Stimulated activated CD8-positive, alpha-beta memory T cell treated with anti-CD3 and anti-CD28 coated beads, Interleukin-15, amount 100 ng/mL, for 1 hour (primary cell): ENCODE measurements around the gene TMEM263.
A peak's percentile ranks its signal among the peaks of the same experiment; 100 is the strongest.

Experiments
- DNase-seq: peaks from one replicate; pipeline ENCODE4 v3.0.0-alpha.2; 2020; ENCODE audit warnings: low read depth

Gene TMEM263

GRCh38 chr12:106950591-106950990 is 5.1 kb upstream of the TMEM263 start:
- DNase-seq = no peak

DNA sequence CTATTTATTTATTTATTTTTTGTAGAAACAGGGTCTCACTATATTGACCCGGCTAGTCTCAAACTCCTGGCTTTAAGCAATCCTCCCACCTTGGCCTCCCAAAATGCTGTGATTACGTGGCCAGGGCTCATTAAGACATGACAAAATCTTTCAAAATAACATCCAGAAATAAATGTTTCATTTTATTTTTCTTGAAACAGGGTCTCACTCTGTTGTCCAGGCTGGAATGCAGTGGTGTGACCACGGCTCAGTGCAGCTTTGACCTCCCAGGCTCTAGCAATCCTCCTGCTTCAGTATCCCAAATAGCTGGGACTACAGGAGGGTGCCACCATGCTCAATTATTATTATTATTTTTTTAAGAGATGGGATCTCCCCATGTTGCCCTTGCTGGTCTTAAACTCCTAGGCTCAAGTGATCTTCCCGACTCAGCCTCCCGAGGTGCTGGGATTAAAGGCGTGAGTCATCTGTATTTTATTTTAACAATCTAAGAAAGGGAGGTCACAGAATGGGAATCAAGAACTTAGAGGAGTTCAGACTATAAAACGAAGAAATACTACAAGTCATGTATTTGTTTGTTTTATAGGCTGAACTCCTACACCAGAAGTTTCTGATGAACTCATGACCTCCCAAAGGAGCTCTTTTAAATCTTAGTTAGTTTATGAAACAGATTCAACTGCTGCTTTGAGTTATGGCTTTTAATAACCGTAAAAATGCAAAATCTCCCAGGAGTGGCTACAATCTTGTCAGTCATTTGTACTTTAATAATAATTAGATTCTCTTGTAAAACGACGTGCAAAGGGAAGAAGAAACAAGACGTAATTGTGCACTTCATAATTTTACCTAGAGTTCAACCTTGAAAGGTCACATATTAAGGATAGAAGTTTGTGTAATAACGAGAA is 2.1 kb upstream of the TMEM263 start:
- DNase-seq = no peak

DNA sequence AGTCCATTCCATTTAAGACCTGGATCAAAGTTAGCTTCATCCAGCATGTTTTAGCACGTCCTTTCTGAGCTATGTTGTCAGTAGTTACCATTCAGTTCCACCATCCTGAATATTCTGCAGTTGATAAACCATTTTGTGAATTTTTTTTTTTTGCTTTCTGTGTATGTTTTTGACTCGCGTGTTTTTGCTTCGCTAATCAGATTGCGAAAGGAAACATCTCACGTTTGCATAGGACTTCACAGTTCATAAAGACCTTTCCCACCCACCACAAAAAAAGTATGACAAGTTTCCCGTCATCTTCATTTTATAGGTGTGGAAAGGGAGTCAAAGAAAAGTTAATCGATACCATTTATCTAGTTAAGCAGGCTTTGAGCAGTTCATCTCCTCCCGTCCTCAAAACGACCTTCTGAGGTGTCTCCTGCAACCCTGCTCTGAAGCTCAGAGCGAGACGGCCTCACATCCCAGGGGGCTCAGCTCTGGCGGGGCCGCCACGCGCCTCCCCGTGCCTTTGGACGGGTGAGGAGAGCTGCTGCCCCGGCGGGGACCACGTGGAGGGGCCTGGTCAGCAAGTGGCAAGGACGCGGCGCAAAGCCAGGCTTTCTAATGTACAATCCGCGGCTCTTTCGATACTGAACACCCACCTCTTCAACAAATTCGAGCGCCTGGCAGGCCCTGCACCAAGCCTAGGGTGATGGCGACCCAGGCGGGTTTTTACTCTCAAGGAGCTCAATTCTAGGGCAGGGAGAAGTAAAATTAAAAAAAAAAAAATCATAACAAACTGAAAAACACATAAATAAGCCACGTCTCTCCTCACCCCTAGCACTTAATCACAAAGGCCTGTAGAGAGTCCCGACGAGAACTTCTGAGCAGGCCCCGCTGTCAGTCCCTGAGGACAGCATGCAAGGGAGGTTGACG is 988 bp upstream of the TMEM263 start:
- DNase-seq = peak; percentile 2

DNA sequence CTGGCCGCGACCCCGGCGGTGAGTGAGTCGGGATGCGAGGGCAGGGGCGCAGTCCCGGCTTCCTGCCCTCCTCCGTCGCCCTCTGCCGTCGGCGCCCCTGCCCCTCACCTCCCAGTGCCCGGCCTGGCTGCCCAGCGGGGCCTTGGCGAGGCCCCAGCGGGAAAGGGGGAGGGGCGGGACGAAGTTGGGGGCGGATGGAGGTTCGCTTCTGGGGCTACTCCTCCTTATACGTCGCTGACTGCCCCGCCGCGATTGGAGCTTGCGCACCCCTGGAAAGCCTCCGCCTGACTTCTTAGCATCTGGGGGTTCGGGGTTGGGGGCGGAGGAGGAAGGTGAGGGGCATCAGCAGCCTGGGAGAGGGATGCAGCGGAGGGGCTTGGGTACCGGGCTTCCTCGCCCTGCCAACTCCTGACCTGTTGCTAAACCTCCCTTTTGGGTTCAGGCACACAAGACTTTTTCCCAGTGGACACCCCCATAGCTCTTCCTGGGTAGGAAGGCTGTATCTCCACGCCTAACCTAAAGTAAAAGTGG is 406 bp downstream of the TMEM263 start:
- DNase-seq = peak; percentile 25

DNA sequence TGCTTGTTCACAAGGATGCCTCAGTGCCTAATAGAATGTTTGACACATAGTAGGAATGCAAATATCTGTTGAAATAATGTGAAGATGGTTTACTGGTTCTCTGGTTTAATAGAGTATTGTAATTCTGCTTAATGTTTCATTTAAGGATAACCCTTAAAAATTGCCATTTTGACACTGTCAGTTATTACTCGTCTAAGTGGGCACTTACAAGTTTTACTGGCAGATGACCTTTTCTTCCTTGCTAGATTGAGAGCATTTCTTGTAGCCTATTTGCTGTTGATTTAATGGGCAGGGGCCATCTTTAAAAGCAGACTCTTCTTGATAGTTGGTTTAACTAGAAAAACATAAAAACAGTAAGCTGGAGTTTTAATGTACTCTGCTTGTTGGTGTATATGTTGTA is 1.9 kb downstream of the TMEM263 start:
- DNase-seq = no peak

DNA sequence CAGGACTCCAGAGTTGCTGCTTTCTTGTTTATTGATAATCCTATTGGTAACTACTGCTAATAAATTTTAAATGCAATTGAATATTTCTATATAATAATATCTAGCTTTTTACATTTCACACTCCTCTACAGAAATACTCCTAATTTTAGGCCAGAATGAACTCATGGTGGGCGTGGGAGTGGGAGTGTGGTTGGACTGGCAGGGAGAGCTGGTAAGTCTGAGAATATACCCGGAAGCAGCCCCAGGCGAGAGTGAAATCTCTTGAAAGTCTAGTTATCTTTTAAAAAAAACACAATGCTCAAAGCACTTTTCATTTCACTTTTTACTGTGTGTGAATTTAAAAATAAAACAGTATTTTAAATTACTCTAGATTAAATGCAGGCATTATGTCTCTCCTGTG is 4.7 kb downstream of the TMEM263 start:
- DNase-seq = no peak

GRCh38 chr12:106962286-106962685 is 6.6 kb downstream of the TMEM263 start:
- no peak for DNase-seq

- DNase-seq = no peak
Observed at GRCh38 chr12:106964526-106964925, 8.8 kb downstream of the TMEM263 start.

DNA sequence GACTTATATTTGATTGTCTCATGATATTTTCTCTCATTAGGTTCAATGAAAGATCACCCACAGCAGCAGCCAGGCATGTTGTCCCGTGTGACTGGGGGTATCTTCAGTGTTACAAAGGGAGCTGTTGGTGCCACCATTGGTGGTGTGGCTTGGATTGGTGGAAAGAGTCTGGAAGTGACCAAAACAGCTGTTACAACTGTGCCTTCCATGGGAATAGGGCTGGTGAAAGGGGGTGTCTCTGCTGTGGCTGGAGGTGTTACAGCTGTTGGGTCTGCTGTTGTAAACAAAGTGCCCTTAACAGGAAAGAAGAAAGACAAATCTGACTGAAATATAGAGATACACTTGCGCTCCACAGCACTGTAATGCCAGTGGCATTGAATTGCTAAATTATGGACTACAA is 15.4 kb downstream of the TMEM263 start:
- no peak for DNase-seq

DNA sequence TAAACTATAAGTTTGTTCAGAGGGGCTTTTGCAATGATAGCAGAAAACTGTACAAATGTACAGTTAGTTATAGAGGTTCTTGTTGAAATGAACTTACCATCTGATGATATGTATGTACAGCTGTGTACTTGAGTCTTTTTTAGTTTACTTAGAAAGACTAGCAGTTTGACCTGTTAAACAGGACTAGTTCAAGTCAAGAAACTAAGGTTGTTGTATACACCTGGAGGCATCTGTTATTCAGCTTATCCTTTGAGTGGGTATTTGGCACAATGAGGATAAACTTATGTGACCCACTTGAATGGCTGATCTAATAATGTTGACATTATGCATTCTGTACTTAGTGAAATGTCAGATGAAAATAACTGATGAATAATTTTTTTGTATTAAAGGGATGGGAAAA is 17.8 kb downstream of the TMEM263 start:
- DNase-seq = no peak

DNA sequence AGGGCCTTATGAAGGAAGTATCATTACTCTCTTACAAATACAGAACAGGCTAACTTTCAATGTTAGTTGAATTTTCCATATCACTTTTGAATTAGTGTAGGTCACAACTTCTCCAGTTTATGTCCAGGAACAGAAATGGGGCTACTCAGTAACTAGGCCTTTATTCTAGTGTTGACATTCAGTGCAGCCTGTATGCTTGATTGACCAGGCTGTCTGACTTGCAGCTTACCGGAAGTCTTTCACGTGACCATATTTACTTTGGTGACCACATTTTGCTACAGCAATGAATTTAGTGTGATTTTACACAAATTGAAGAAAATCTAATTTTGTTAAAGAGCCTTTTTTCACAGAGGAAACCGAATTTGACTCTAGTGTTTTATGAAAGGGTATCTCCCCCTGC is 18.8 kb downstream of the TMEM263 start:
- DNase-seq = no peak

GRCh38 chr12:106975098-106975497 is 19.4 kb downstream of the TMEM263 start:
- DNase-seq = no peak

GRCh38 chr12:106975993-106976658 is 20.4 kb downstream of the TMEM263 start:
- DNase-seq = no peak

DNA sequence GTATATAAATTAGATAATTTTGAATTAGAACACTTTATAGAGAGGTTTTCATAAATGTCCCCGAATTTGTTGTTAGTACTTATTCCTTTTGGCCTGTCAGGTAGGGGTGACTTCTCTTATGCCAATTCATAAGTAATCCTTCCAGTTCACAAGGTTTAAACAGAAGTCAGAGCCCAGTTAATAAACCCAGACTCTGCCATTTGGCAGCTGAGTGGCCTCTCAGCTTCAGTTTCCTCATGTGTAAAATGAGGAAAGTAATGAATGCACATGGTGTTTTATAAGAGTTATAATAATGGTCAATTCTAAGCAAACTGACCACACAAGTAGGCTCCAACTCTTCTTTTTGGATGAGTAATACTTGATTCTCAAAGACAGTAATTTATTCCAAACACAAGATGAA is 21.0 kb downstream of the TMEM263 start:
- no peak for DNase-seq

DNA sequence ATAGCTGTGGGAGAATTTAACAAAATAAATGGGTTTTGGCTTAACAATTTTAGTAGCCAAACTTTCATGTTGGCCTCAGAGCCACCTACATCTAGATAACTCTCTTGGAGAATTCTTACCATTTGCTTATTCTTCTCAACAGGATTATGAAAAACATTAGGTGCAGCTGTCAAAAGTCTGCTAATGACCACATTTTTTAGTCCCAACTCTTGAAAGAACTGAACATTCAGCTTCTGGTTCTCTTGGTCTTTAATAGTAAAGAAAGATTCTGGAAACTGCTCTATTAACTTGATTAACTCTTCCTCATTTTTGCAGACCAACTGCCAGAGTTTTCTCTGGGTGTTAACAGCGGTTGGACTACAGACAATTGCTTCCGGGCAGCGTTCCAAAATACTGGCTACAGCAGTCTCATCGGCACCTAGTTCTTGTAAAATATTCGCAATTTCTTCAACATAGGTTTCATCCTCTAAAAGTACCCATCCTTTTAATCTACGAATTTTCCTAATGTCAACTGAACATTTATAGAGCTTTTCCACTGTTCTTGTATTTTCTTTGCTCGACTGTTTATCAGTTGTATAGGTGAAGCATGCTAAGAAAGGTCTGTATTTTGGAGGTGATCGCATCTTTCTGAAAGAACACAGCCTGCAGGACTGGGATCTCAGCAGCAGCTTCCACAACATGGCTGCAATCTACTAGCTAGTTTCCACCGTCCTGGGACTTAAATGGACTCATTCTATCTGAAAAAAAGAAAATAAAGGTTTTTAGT is 22.5 kb downstream of the TMEM263 start:
- no peak for DNase-seq

- DNase-seq = no peak
Observed at GRCh38 chr12:106980944-106981343, 25.2 kb downstream of the TMEM263 start.

GRCh38 chr12:106981788-106982187 is 26.1 kb downstream of the TMEM263 start:
- DNase-seq = no peak

DNA sequence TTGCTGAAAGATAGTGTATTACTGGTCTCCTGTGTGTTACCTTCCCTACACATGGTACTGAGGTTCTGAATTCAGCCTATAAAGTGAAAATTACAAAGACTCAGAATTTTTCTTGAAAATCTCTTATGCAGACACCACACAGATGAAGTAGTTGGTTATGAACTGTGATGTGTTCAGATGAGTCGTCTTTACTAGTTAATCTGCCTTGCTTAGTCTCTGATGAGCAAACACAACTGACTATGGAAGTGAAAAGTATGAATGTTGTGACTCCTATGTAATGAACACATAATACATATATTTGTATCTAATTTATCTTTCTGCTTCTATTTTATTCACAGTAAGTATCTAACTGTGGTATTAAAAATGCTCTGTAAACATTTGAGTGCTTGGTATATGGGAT is 26.5 kb downstream of the TMEM263 start:
- DNase-seq = no peak

GRCh38 chr12:106984588-106985137 is 29.0 kb downstream of the TMEM263 start:
- no peak for DNase-seq

- DNase-seq = no peak
Observed at GRCh38 chr12:106985479-106985878, 29.8 kb downstream of the TMEM263 start.

DNA sequence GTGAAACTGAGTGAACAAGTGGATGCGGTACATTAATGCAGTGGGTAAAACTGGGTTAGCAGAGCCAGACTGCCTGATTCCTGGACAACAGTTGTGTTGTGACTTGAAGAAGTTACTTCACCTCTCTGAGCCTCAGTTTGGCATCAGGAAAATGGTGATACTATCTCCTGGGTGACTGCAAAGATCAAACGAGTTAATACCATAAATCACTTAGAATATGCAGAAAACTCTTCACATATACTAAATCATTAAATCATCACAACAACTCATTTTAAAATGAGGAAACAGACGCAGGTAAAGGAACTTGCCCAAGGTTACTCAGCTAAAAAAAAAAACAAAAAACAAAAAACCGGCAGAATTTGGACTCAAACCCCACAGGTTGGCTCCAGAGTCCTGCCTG is 30.4 kb downstream of the TMEM263 start:
- DNase-seq = no peak
